Lung (tissue), 12 donors: ENCODE data around the gene PLEKHA1. TPM values are rescaled to one million over a fixed set of nuclear protein-coding genes. Genes with fewer than 3 reads are reported as not detected.

Experiments used
- ATAC-seq: fragments of 200-7000 bp; cut with Tn5 transposase; one replicate; pipeline ENCODE4 v1.9.1; 2020; ENCODE audit warnings: moderate number of reproducible peaks; ENCODE audit not compliant: insufficient read depth, low FRiP score
- DNase-seq, 3 donors: peaks; one replicate each; pipeline ENCODE4 v3.0.0-alpha.2; 2013 to 2017
- H3K27ac ChIP-seq, 2 donors: one replicate each; pipeline ENCODE4 v1.5.1; 2013; ENCODE audit warnings: mild to moderate bottlenecking in 2 of 2, moderate library complexity in 2 of 2, control low read depth in 1 of 2, inconsistent platforms in 1 of 2, low read depth in 1 of 2, low read length in 1 of 2
- H3K27me3 ChIP-seq, 3 donors: one replicate each; pipeline ENCODE4 v1.5.1; 2013; ENCODE audit warnings: low read length in 2 of 3; ENCODE audit not compliant: control insufficient read depth in 3 of 3, insufficient read depth in 3 of 3
- H3K36me3 ChIP-seq, 4 donors: one replicate each; pipeline ENCODE4 v1.5.1; 2013; ENCODE audit warnings: low read length in 4 of 4, mild to moderate bottlenecking in 1 of 4, moderate library complexity in 1 of 4; ENCODE audit not compliant: control insufficient read depth in 4 of 4, insufficient read depth in 4 of 4
- H3K4me1 ChIP-seq, 5 donors: one replicate each; pipeline ENCODE4 v1.5.1; 2013; ENCODE audit warnings: low read length in 5 of 5, mild to moderate bottlenecking in 2 of 5, moderate library complexity in 1 of 5; ENCODE audit not compliant: control insufficient read depth in 5 of 5, insufficient read depth in 5 of 5
- H3K4me3 ChIP-seq: one replicate; pipeline ENCODE4 v1.5.1; 2013; ENCODE audit warnings: mild to moderate bottlenecking, control low read depth, moderate library complexity
- H3K9ac ChIP-seq, 2 donors: one replicate each; pipeline ENCODE4 v1.5.1; 2013; ENCODE audit warnings: low read length in 2 of 2, control low read depth in 1 of 2; ENCODE audit not compliant: insufficient read depth in 1 of 2
- H3K9me3 ChIP-seq, 4 donors: one replicate each; pipeline ENCODE4 v1.5.1; 2013; ENCODE audit warnings: low read length in 3 of 4, mild to moderate bottlenecking in 1 of 4, moderate library complexity in 1 of 4; ENCODE audit not compliant: control insufficient read depth in 4 of 4, insufficient read depth in 3 of 4
- CTCF ChIP-seq: IDR thresholded peaks from 2 replicates; pipeline ENCODE4 v1.5.1; 2012; ENCODE audit warnings: mild to moderate bottlenecking; ENCODE audit errors: control extremely low read depth, extremely low read depth
- WGBS, 2 donors: extraction: QIAGEN DNeasy Blood & Tissue Kit; methylation state at CpG; one replicate each; pipeline ENCODE4 v1.1.7; 2013; 5-methylcytosine and 5-hydroxymethylcytosine counted together
- polyA plus RNA-seq, 2 donors: library from polyadenylated mRNA; stranded (reverse); fragments of 200-250 nt; gene quantifications; one replicate each; pipeline ENCODE4 v1.2.1, GENCODE V29; 2013
- total RNA-seq, 2 donors: library from RNA; depleted of rRNA in 1 of 2; stranded (reverse); fragments of >200 nt in 1 of 2; gene quantifications; one replicate each; pipeline ENCODE4 v1.2.1, GENCODE V29; 2014 to 2021
- donor health status: control.
- donor health status: control.
- donor health status: Bipolar disorder and iron deficiency.
- donor health status: healthy.
- donor health status: DM: yes; HTN: yes; CAD: no.

PLEKHA1 gene
- total and polyA plus RNA-seq, 4 donors = 18.9 to 73.2 (median 28.2) TPM

- no peak overlapping the region for H3K4me3 ChIP-seq
- H3K9me3 ChIP-seq = no peaks in the 10 kb centered on the region
- TF ChIP-seq CTCF = no peak
- no peak overlapping the region for H3K27ac ChIP-seq
- ATAC-seq = no peak
- H3K36me3 ChIP-seq = no peaks in the 10 kb centered on the region
- no peak for DNase-seq
- peaks cover 0 to 16% (median 6%) of the 10 kb centered on the region in 3 donors for H3K27me3 ChIP-seq
- H3K9ac ChIP-seq = no peak overlapping the region
- H3K4me1 ChIP-seq = peaks cover 0 to 3% (median 0%) of the 10 kb centered on the region in 5 donors
- 83 to 85% methylated on average over 3 of the region's 3 CpGs for WGBS, 2 donors
These were observed 79.6 kb downstream of the PLEKHA1 start for GRCh38 chr10:122454071-122454470.

- DNase-seq (no peak), ATAC-seq (no peak)
- Histone ChIP-seq H3K9me3 (no peaks in the 10 kb centered on the region), H3K36me3 (no peaks in the 10 kb centered on the region), H3K9ac (no peak within 1 kb of the TSS), H3K4me3 (no peak within 1 kb of the TSS), H3K27ac (no peak within 1 kb of the TSS), H3K4me1 (peaks cover 0 to 3% (median 0%) of the 10 kb centered on the region in 5 donors), H3K27me3 (peaks cover 0 to 21% (median 12%) of the 10 kb centered on the region in 3 donors)
- WGBS, 2 donors = 86 to 88% methylated on average over 7 of the region's 7 CpGs
- no peak for TF ChIP-seq CTCF
These were observed 80.1 kb downstream of the PLEKHA1 start, which contains the start of gene ARMS2 for GRCh38 chr10:122454603-122455080. TSS of gene ARMS2 (plus strand) at chr10:122454653. CDS start at chr10:122454728, 75 bp downstream.

GRCh38 chr10:122455376-122456079, 81.0 kb downstream of the PLEKHA1 start:
- peaks cover 0 to 23% (median 15%) of the 10 kb centered on the region in 3 donors for H3K27me3 ChIP-seq
- ATAC-seq = no peak

More at GRCh38 chr10:122455376-122456079, 81.0 kb downstream of the PLEKHA1 start:
- no peaks in the 10 kb centered on the region for H3K9me3 ChIP-seq
- no peak overlapping the region for H3K9ac ChIP-seq
- no peak overlapping the region for H3K27ac ChIP-seq
- no peak overlapping the region for H3K4me3 ChIP-seq
- H3K36me3 ChIP-seq = no peaks in the 10 kb centered on the region
- no peak for TF ChIP-seq CTCF
- H3K4me1 ChIP-seq = peaks cover 0 to 3% (median 2%) of the 10 kb centered on the region in 5 donors
- no peak for DNase-seq
- WGBS, 2 donors = 90 to 95% methylated on average over 11 of the region's 11 CpGs
